IMR-90 (cell line): ENCODE data around the gene ZNF302. TPM values are rescaled to one million over a fixed set of nuclear protein-coding genes. Genes with fewer than 3 reads are reported as not detected.

Source experiments
- ATAC-seq: fragments of 200-7000 bp; cut with Tn5 transposase; 2 replicates; pipeline ENCODE4 v1.9.1; 2020; ENCODE audit warnings: low read depth, mild to moderate bottlenecking, moderate library complexity
- BruUV-seq: library from RNA; stranded (reverse); fragments of 400-500 nt; replicated peaks from 2 replicates; lab custom pipeline; 2021; lab: Mats Ljungman, UMichigan
- CTCF ChIA-PET: fragments of 300-600 bp; formaldehyde crosslinking; extraction: SDS; loops from one replicate; lab custom pipeline; 2021; ENCODE audit warnings: antibody characterized with exemption; lab: Yijun Ruan, JAX
- POLR2A ChIA-PET: fragments of 300-600 bp; sonication (Branson Sonifier 250); formaldehyde crosslinking; loops from one replicate; lab custom pipeline; 2022; ENCODE audit warnings: antibody characterized with exemption; ENCODE audit not compliant: unreplicated experiment; lab: Charles Lee
- DNase-seq: peaks from one replicate; pipeline ENCODE4 v3.0.0; 2013
- H2AFZ ChIP-seq: replicated peaks from 2 replicates; pipeline ENCODE3; 2013; ENCODE audit warnings: low read length, mild to moderate bottlenecking; ENCODE audit not compliant: poor library complexity
- H2AK5ac ChIP-seq: 2 replicates; pipeline ENCODE4 v1.6.1; 2013; ENCODE audit warnings: low read depth, low read length, inconsistent platforms
- H2AK9ac ChIP-seq: replicated peaks from 2 replicates; pipeline ENCODE3; 2013; ENCODE audit warnings: mild to moderate bottlenecking, low read depth, low read length, moderate library complexity; ENCODE audit not compliant: poor library complexity
- H2BK120ac ChIP-seq: 2 replicates; pipeline ENCODE4 v1.6.1; 2013; ENCODE audit warnings: low read depth, low read length, inconsistent platforms
- H2BK15ac ChIP-seq: 3 replicates; pipeline ENCODE4 v1.6.1; 2013; ENCODE audit warnings: low read depth, low read length, inconsistent platforms
- H2BK20ac ChIP-seq: 2 replicates; pipeline ENCODE4 v1.6.1; 2013; ENCODE audit warnings: low read depth, mild to moderate bottlenecking, inconsistent platforms, low read length, moderate library complexity
- H2BK5ac ChIP-seq: 2 replicates; pipeline ENCODE4 v1.6.1; 2013; ENCODE audit warnings: mild to moderate bottlenecking, low read depth, low read length, inconsistent platforms; ENCODE audit not compliant: poor library complexity, severe bottlenecking
- H3K14ac ChIP-seq: replicated peaks from 2 replicates; pipeline ENCODE4 v1.6.1; 2013; ENCODE audit warnings: low read depth, low read length, inconsistent platforms
- H3K18ac ChIP-seq: 2 replicates; pipeline ENCODE4 v1.6.1; 2013; ENCODE audit warnings: low read depth, low read length, control low read depth
- H3K23ac ChIP-seq: 2 replicates; pipeline ENCODE4 v1.6.1; 2013; ENCODE audit warnings: low read depth, low read length, inconsistent platforms
- H3K27ac ChIP-seq: 2 replicates; pipeline ENCODE4 v1.5.1; 2013; ENCODE audit warnings: mild to moderate bottlenecking, control low read depth, low read length; ENCODE audit not compliant: insufficient read depth
- H3K27me3 ChIP-seq: 2 replicates; pipeline ENCODE4 v1.6.1; 2013; ENCODE audit warnings: low read length; ENCODE audit not compliant: control insufficient read depth, insufficient read depth
- H3K36me3 ChIP-seq: 2 replicates; pipeline ENCODE4 v1.6.1; 2013; ENCODE audit warnings: low read length, mixed read lengths; ENCODE audit not compliant: control insufficient read depth, insufficient read depth
- H3K4ac ChIP-seq: 2 replicates; pipeline ENCODE4 v1.6.1; 2013; ENCODE audit warnings: low read depth, low read length, inconsistent platforms
- H3K4me1 ChIP-seq: 2 replicates; pipeline ENCODE4 v1.6.1; 2013; ENCODE audit warnings: low read length, mixed read lengths; ENCODE audit not compliant: control insufficient read depth, insufficient read depth
- H3K4me2 ChIP-seq: 2 replicates; pipeline ENCODE4 v1.6.1; 2013; ENCODE audit warnings: low read depth, mild to moderate bottlenecking, control low read depth, low read length, moderate library complexity
- H3K4me3 ChIP-seq: 2 replicates; pipeline ENCODE4 v1.5.1; 2013; ENCODE audit warnings: low read depth, mild to moderate bottlenecking, control low read depth, low read length, moderate library complexity; ENCODE audit not compliant: insufficient read depth
- H3K56ac ChIP-seq: 2 replicates; pipeline ENCODE4 v1.6.1; 2013; ENCODE audit warnings: low read length, inconsistent platforms; ENCODE audit not compliant: insufficient read depth; ENCODE audit errors: extremely low read depth
- H3K79me1 ChIP-seq, 2 experiments: 2 replicates each; pipeline ENCODE4 v1.6.1; 2013; ENCODE audit warnings: low read length in 2 of 2, inconsistent platforms in 1 of 2, low read depth in 1 of 2
- H3K9ac ChIP-seq: 2 replicates; pipeline ENCODE4 v1.6.1; 2013; ENCODE audit warnings: low read depth, low read length, control low read depth
- H3K9me1 ChIP-seq: 2 replicates; pipeline ENCODE4 v1.6.1; 2013; ENCODE audit warnings: low read length, inconsistent platforms; ENCODE audit not compliant: insufficient read depth
- H3K9me3 ChIP-seq: 2 replicates; pipeline ENCODE4 v1.6.1; 2013; ENCODE audit warnings: low read length; ENCODE audit not compliant: control insufficient read depth, insufficient read depth
- H4K20me1 ChIP-seq: 2 replicates; pipeline ENCODE4 v1.6.1; 2013; ENCODE audit warnings: low read length, inconsistent platforms; ENCODE audit not compliant: insufficient read depth
- H4K5ac ChIP-seq: 2 replicates; pipeline ENCODE4 v1.6.1; 2013; ENCODE audit warnings: mild to moderate bottlenecking, low read depth, low read length, control low read depth
- H4K8ac ChIP-seq, 2 experiments: 2 replicates each; pipeline ENCODE4 v1.6.1; 2013; ENCODE audit warnings: low read depth in 2 of 2, low read length in 2 of 2, control low read depth in 1 of 2, inconsistent platforms in 1 of 2
- H4K91ac ChIP-seq: 2 replicates; pipeline ENCODE4 v1.6.1; 2013; ENCODE audit warnings: low read depth, low read length, inconsistent platforms; ENCODE audit not compliant: insufficient read depth
- CTCF ChIP-seq: conservative IDR thresholded peaks from 2 replicates; pipeline ENCODE4 v1.5.1; 2012; ENCODE audit warnings: mild to moderate bottlenecking, low read depth, low read length, improper control_type of control experiment
- NFE2L2 ChIP-seq: fragments of 150-350 bp; IDR thresholded peaks from 2 replicates; pipeline ENCODE4 v1.6.1; 2016; ENCODE audit warnings: low read depth, mild to moderate bottlenecking, low read length
- RFX5 ChIP-seq: IDR thresholded peaks from 2 replicates; pipeline ENCODE4 v1.8.0; 2012; ENCODE audit warnings: low read depth, mild to moderate bottlenecking, low read length, moderate library complexity
- USF2 ChIP-seq: fragments of 150-350 bp; IDR thresholded peaks from 2 replicates; pipeline ENCODE4 v1.6.1; 2017; ENCODE audit warnings: mild to moderate bottlenecking, antibody characterized with exemption, low read length, low read depth
- WGBS, 2 experiments: methylation state at CpG; one replicate each; pipeline versions ENCODE4 v1.1.5 to v1.1.7; 2013; ENCODE audit warnings: missing lambda C conversion rate in 2 of 2; ENCODE audit not compliant: insufficient read length in 1 of 2; ENCODE audit errors: extremely low coverage in 2 of 2; 5-methylcytosine and 5-hydroxymethylcytosine counted together
- dilution Hi-C: fragments of 300-500 bp; cut with HindIII; formaldehyde crosslinking; loops from one replicate; pipeline ENCODE4 v1.14.3; 2018; ENCODE audit warnings: low sequenced_read_pairs; ENCODE audit not compliant: unreplicated experiment
- in situ Hi-C: fragments of 300-500 bp; cut with MboI; formaldehyde crosslinking; loops from 3 replicates; pipeline ENCODE4 v1.14.3; 2019; ENCODE audit warnings: low sequenced_read_pairs, inconsistent platforms, mixed read lengths
- intact Hi-C: fragments of 100-400 bp; cut with micrococcal nuclease; formaldehyde crosslinking; loops from 2 replicates; pipeline ENCODE4 v1.10.0; 2022
- polyA plus RNA-seq, 3 experiments: library from polyadenylated mRNA; depleted of rRNA; stranded (reverse); fragments of >200 nt; gene quantifications; 2 replicates each; pipeline ENCODE4 v1.2.3, GENCODE V29; 2012; ENCODE audit warnings: low replicate concordance in 1 of 3
- total RNA-seq: library from RNA; depleted of rRNA; stranded (reverse); fragments of >200 nt; gene quantifications from 2 replicates; pipeline ENCODE4 v1.2.3, GENCODE V29; 2012

ZNF302 gene
- total and polyA plus RNA-seq, 2 of the 4 experiments (the other 2 are of a cell fraction) = 9.1 to 9.5 TPM

GRCh38 chr19:34688592-34688991 lies 11.1 kb downstream of the ZNF302 start:
- TF ChIP-seq NFE2L2 (no peak), CTCF (no peak), USF2 (no peak), RFX5 (no peak)
- H4K20me1 ChIP-seq = no peaks in the 10 kb centered on the region
- in situ Hi-C loops = no loop called here
- no peak overlapping the region for H2BK120ac ChIP-seq
- no peaks in the 10 kb centered on the region for H3K4me1 ChIP-seq
- intact Hi-C loops = no loop called here
- no peak overlapping the region for H3K4me2 ChIP-seq
- H2AK9ac ChIP-seq = no peak overlapping the region
- POLR2A ChIA-PET = no interaction called here
- no peak overlapping the region for H2AFZ ChIP-seq
- peaks cover 5% of the 10 kb centered on the region; the same call in 1 of the 2 replicates for H3K36me3 ChIP-seq
- no peak for ATAC-seq
- H3K9me3 ChIP-seq = peaks cover 15% of the 10 kb centered on the region
- CTCF ChIA-PET = no interaction called here
- H3K27me3 ChIP-seq = no peaks in the 10 kb centered on the region
- no TSS peak for BruUV-seq
- 100% methylated on average over 1 of the region's 1 CpG; no CpG with 5 or more reads in 1 of the 2 experiments for WGBS, 2 experiments
- no peak overlapping the region for H2BK5ac ChIP-seq
- no peak overlapping the region for H3K4me3 ChIP-seq
- no peak overlapping the region for H3K14ac ChIP-seq
- no peak overlapping the region for H3K23ac ChIP-seq
- H4K8ac ChIP-seq = no peak overlapping the region
- H2BK20ac ChIP-seq = no peak overlapping the region
- H3K9ac ChIP-seq = no peak overlapping the region
- H2BK15ac ChIP-seq = no peak overlapping the region
- no peak overlapping the region for H3K4ac ChIP-seq
- no peak overlapping the region for H4K91ac ChIP-seq
- H3K27ac ChIP-seq = no peak overlapping the region
- no peaks in the 10 kb centered on the region for H3K9me1 ChIP-seq
- no peak overlapping the region for H4K5ac ChIP-seq
- H3K56ac ChIP-seq = no peak overlapping the region
- DNase-seq = no peak
- no peaks in the 10 kb centered on the region for H3K79me1 ChIP-seq
- H3K18ac ChIP-seq = no peak overlapping the region
- dilution Hi-C loops = no loop called here
- no peak overlapping the region for H2AK5ac ChIP-seq
